HG03103 (cell line): Measurements from ENCODE around the gene SLC25A48.

ENCODE experiments used
- ATAC-seq: cut with Tn5 transposase; IDR thresholded peaks from one replicate; pipeline ENCODE4 v1.9.1; 2021; ENCODE audit warnings: low read depth; ENCODE audit not compliant: unreplicated experiment

Gene SLC25A48

GRCh38 chr5:135834639-135835529 is at the start of gene SLC25A48:
Gene SLC25A48, plus strand, starts transcription at chr5:135834663. Its CDS starts 185 bp downstream, at chr5:135834848.
- ATAC-seq: no peak

GRCh38 chr5:135800656-135801055 is 33.8 kb upstream of the SLC25A48 start:
- ATAC-seq: no peak

GRCh38 chr5:135810188-135810943 is 24.1 kb upstream of the SLC25A48 start:
- ATAC-seq: no peak

- ATAC-seq: no peak
Measured at GRCh38 chr5:135811007-135811406, 23.5 kb upstream of the SLC25A48 start.

- ATAC-seq: no peak
Measured at GRCh38 chr5:135813758-135814157, 20.7 kb upstream of the SLC25A48 start.

GRCh38 chr5:135814316-135814715 is 20.1 kb upstream of the SLC25A48 start:
- no peak for ATAC-seq

- no peak for ATAC-seq
Measured at GRCh38 chr5:135814812-135815211, 19.7 kb upstream of the SLC25A48 start.

- ATAC-seq: no peak
Measured at GRCh38 chr5:135821061-135821801, 13.2 kb upstream of the SLC25A48 start.

- ATAC-seq: no peak
Measured at GRCh38 chr5:135821802-135822201, 12.7 kb upstream of the SLC25A48 start.

- ATAC-seq: no peak
Measured at GRCh38 chr5:135822286-135822685, 12.2 kb upstream of the SLC25A48 start.

GRCh38 chr5:135822959-135823358 is 11.5 kb upstream of the SLC25A48 start:
- ATAC-seq: no peak

- no peak for ATAC-seq
Measured at GRCh38 chr5:135823881-135824280, 10.6 kb upstream of the SLC25A48 start.

GRCh38 chr5:135824541-135825041 is 9.9 kb upstream of the SLC25A48 start:
- ATAC-seq: no peak

GRCh38 chr5:135825373-135826220 is 8.9 kb upstream of the SLC25A48 start:
- no peak for ATAC-seq

GRCh38 chr5:135826221-135826525 is 8.3 kb upstream of the SLC25A48 start:
- no peak for ATAC-seq

GRCh38 chr5:135826994-135827671 is 7.3 kb upstream of the SLC25A48 start:
- no peak for ATAC-seq

GRCh38 chr5:135827965-135828781 is 6.3 kb upstream of the SLC25A48 start:
- ATAC-seq: no peak

- ATAC-seq: no peak
Measured at GRCh38 chr5:135828782-135829127, 5.7 kb upstream of the SLC25A48 start.

GRCh38 chr5:135829179-135829578 is 5.3 kb upstream of the SLC25A48 start:
- no peak for ATAC-seq
